Liver (tissue), 9 donors: ENCODE results near the gene ZNF653. TPM values are rescaled to one million over a fixed set of nuclear protein-coding genes. Genes with fewer than 3 reads are reported as not detected.

Experiments
- DNase-seq: peaks from one replicate; pipeline ENCODE4 v3.0.0-alpha.2; 2017; ENCODE audit warnings: low spot score
- H3K27ac ChIP-seq, 2 donors: one replicate each; pipeline ENCODE4 v1.7.0; 2013; ENCODE audit warnings: inconsistent platforms in 2 of 2, low read length in 2 of 2, control low read depth in 1 of 2, low read depth in 1 of 2, mild to moderate bottlenecking in 1 of 2
- H3K27me3 ChIP-seq, 4 donors: one replicate each; pipeline versions ENCODE4 v1.6.1 to v1.7.0; 2013; ENCODE audit warnings: low read length in 3 of 4, inconsistent platforms in 1 of 4, mild to moderate bottlenecking in 1 of 4, moderate library complexity in 1 of 4; ENCODE audit not compliant: control insufficient read depth in 4 of 4, insufficient read depth in 4 of 4
- H3K36me3 ChIP-seq, 4 donors: one replicate each; pipeline versions ENCODE4 v1.6.1 to v1.7.0; 2013; ENCODE audit warnings: low read length in 3 of 4, mild to moderate bottlenecking in 3 of 4, low read depth in 1 of 4, moderate library complexity in 1 of 4; ENCODE audit not compliant: control insufficient read depth in 4 of 4, insufficient read depth in 3 of 4
- H3K4me1 ChIP-seq, 4 donors: one replicate each; pipeline versions ENCODE4 v1.6.1 to v1.7.0; 2013; ENCODE audit warnings: low read length in 3 of 4, mild to moderate bottlenecking in 3 of 4, moderate library complexity in 1 of 4; ENCODE audit not compliant: control insufficient read depth in 4 of 4, insufficient read depth in 4 of 4
- H3K4me3 ChIP-seq, 3 donors: one replicate each; pipeline versions ENCODE4 v1.6.1 to v1.7.0; 2013; ENCODE audit warnings: low read length in 3 of 3, control low read depth in 1 of 3, low read depth in 1 of 3, mild to moderate bottlenecking in 1 of 3
- H3K9ac ChIP-seq, 2 donors: one replicate each; pipeline ENCODE4 v1.7.0; 2013; ENCODE audit warnings: low read length in 2 of 2, mild to moderate bottlenecking in 2 of 2, moderate library complexity in 2 of 2, control low read depth in 1 of 2, low read depth in 1 of 2
- H3K9me3 ChIP-seq, 4 donors: one replicate each; pipeline versions ENCODE4 v1.6.1 to v1.7.0; 2013; ENCODE audit warnings: low read length in 3 of 4; ENCODE audit not compliant: control insufficient read depth in 4 of 4
- EGR1 ChIP-seq, 2 donors: IDR thresholded peaks; 2 replicates each; pipeline ENCODE4 v1.6.1; 2016 to 2018; ENCODE audit warnings: antibody characterized with exemption in 2 of 2, low read depth in 2 of 2
- FOXA1 ChIP-seq: IDR thresholded peaks from 2 replicates; pipeline ENCODE4 v1.6.1; 2016; ENCODE audit warnings: antibody characterized with exemption
- FOXA2 ChIP-seq: IDR thresholded peaks from 2 replicates; pipeline ENCODE4 v1.6.1; 2016; ENCODE audit warnings: antibody characterized with exemption
- GABPA ChIP-seq, 2 donors: IDR thresholded peaks in 1 of 2; conservative IDR thresholded peaks in 1 of 2; 2 replicates each; pipeline ENCODE4 v1.6.1; 2016; ENCODE audit warnings: antibody characterized with exemption in 2 of 2, mild to moderate bottlenecking in 1 of 2, moderate library complexity in 1 of 2
- HNF4A ChIP-seq, 2 donors: conservative IDR thresholded peaks; 2 replicates each; pipeline ENCODE4 v1.6.1; 2016; ENCODE audit warnings: antibody characterized with exemption in 2 of 2, mild to moderate bottlenecking in 2 of 2
- JUND ChIP-seq, 2 donors: IDR thresholded peaks; 2 replicates each; pipeline ENCODE4 v1.6.1; 2016; ENCODE audit warnings: antibody characterized with exemption in 2 of 2
- NR2F2 ChIP-seq: IDR thresholded peaks from 2 replicates; pipeline ENCODE4 v1.6.1; 2016; ENCODE audit warnings: antibody characterized with exemption
- RAD21 ChIP-seq, 2 donors: IDR thresholded peaks; 2 replicates each; pipeline ENCODE4 v1.6.1; 2016; ENCODE audit warnings: antibody characterized with exemption in 2 of 2, mild to moderate bottlenecking in 2 of 2
- REST ChIP-seq: IDR thresholded peaks from 2 replicates; pipeline ENCODE4 v1.6.1; 2016; ENCODE audit warnings: antibody characterized with exemption, mild to moderate bottlenecking
- RXRA ChIP-seq, 2 donors: IDR thresholded peaks; 2 replicates each; pipeline ENCODE4 v1.6.1; 2017 to 2018; ENCODE audit warnings: antibody characterized with exemption in 2 of 2, mild to moderate bottlenecking in 1 of 2
- SP1 ChIP-seq: IDR thresholded peaks from 2 replicates; pipeline ENCODE4 v1.6.1; 2018; ENCODE audit warnings: antibody characterized with exemption, mild to moderate bottlenecking
- ZBTB33 ChIP-seq: IDR thresholded peaks from 2 replicates; pipeline ENCODE4 v1.6.1; 2016; ENCODE audit warnings: antibody characterized with exemption
- WGBS: extraction: QIAGEN DNeasy Blood & Tissue Kit; methylation state at CpG from one replicate; pipeline ENCODE4 v1.1.7; 2013; 5-methylcytosine and 5-hydroxymethylcytosine counted together
- polyA plus RNA-seq, 2 donors: library from polyadenylated mRNA; stranded (reverse) in 1 of 2; unstranded in 1 of 2; fragments of 200-250 nt in 1 of 2; fragments of >200 nt in 1 of 2; fragmentation: Nextera tagmentation in 1 of 2; extraction: Ambion mirVana in 1 of 2; gene quantifications; one replicate each; pipeline versions ENCODE4 v1.2.1 to v1.2.3, GENCODE V29; 2013 to 2015
- total RNA-seq, 2 donors: library from RNA; depleted of rRNA; stranded (reverse); fragments of >200 nt; gene quantifications; one replicate each; pipeline ENCODE4 v1.2.3, GENCODE V29; 2014
- TF ChIP-seq, protein P1 (sequence below): fragments of 150-350 bp; IDR thresholded peaks from 2 replicates; pipeline ENCODE4 v1.5.1; 2017; ENCODE audit warnings: improper control_type of control experiment, low read depth, low read length; ENCODE audit not compliant: missing input control
- TF ChIP-seq, protein P2 (sequence below): IDR thresholded peaks from 2 replicates; pipeline ENCODE4 v1.6.1; 2016; ENCODE audit warnings: antibody characterized with exemption
- donor health status: healthy.
- donor health status: healthy.
- donor health status: healthy.
- donor health status: healthy.
- donor health status: healthy.

ZNF653 gene
- total and polyA plus RNA-seq, 4 donors: 1.3 to 4.6 (median 3.1) TPM

GRCh38 chr19:11547929-11548700, 42.5 kb upstream of the ZNF653 start:
- TF ChIP-seq, protein P1, sequence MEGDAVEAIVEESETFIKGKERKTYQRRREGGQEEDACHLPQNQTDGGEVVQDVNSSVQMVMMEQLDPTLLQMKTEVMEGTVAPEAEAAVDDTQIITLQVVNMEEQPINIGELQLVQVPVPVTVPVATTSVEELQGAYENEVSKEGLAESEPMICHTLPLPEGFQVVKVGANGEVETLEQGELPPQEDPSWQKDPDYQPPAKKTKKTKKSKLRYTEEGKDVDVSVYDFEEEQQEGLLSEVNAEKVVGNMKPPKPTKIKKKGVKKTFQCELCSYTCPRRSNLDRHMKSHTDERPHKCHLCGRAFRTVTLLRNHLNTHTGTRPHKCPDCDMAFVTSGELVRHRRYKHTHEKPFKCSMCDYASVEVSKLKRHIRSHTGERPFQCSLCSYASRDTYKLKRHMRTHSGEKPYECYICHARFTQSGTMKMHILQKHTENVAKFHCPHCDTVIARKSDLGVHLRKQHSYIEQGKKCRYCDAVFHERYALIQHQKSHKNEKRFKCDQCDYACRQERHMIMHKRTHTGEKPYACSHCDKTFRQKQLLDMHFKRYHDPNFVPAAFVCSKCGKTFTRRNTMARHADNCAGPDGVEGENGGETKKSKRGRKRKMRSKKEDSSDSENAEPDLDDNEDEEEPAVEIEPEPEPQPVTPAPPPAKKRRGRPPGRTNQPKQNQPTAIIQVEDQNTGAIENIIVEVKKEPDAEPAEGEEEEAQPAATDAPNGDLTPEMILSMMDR: no peak
- no peak for TF ChIP-seq RAD21 (IDR thresholded peaks at IDR 0.05)
- no peak for TF ChIP-seq SP1
- no peak for TF ChIP-seq RXRA (IDR thresholded peaks at IDR 0.05)
- TF ChIP-seq HNF4A (conservative IDR thresholded peaks at IDR 0.05): no peak
- TF ChIP-seq, protein P2, sequence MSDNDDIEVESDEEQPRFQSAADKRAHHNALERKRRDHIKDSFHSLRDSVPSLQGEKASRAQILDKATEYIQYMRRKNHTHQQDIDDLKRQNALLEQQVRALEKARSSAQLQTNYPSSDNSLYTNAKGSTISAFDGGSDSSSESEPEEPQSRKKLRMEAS: no peak
- TF ChIP-seq ZBTB33: no peak
- no peak for TF ChIP-seq FOXA2
- TF ChIP-seq NR2F2: no peak
- TF ChIP-seq JUND (IDR thresholded peaks at IDR 0.05): no peak
- H3K27me3 ChIP-seq: no peaks in the 10 kb centered on the region
- no peaks in the 10 kb centered on the region for H3K4me1 ChIP-seq
- H3K27ac ChIP-seq: no peak overlapping the region
- 88% methylated on average over 14 of the region's 14 CpGs for WGBS
- no peak overlapping the region for H3K4me3 ChIP-seq
- H3K36me3 ChIP-seq: peaks cover 0 to 12% (median 3%) of the 10 kb centered on the region in 4 donors
- H3K9me3 ChIP-seq: no peaks in the 10 kb centered on the region
- H3K9ac ChIP-seq: no peak overlapping the region
- DNase-seq: no peak

DNA sequence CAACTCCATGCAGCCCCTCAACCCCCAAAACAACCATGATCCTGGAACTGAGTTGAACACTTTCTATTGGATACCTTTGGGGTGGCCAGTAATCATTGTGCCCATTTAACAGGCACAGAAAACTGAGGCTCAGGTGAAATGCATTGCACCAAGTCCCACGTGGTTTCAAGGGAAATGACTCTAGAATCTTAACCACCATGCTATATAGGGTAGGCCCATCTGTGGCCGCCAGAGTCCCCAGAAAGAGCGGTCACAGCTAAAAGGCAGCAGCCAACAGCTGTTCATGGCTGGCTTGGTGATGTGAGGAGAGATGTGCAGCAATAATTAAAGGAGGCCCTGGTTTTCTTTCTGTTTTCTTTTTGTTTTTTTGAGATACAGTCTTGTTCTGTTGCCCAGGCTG, 35.6 kb upstream of the ZNF653 start:
- WGBS: 77% methylated on average over 3 of the region's 3 CpGs
- H3K4me3 ChIP-seq: no peak overlapping the region
- H3K27ac ChIP-seq: no peak overlapping the region
- no peak overlapping the region for H3K9ac ChIP-seq
- peaks cover 0 to under 1% (median under 1%) of the 10 kb centered on the region in 4 donors for H3K4me1 ChIP-seq
- TF ChIP-seq NR2F2: no peak
- no peak for TF ChIP-seq FOXA1
- no peak for TF ChIP-seq JUND (IDR thresholded peaks at IDR 0.05)
- TF ChIP-seq GABPA (IDR thresholded peaks at IDR 0.05 in 1 of 2, conservative IDR thresholded peaks at IDR 0.05 in 1 of 2): no peak
- TF ChIP-seq EGR1 (IDR thresholded peaks at IDR 0.05; ENCODE audit: low read depth in 2 of 2): no peak
- H3K36me3 ChIP-seq: no peaks in the 10 kb centered on the region
- DNase-seq: no peak
- peaks cover 0 to 5% (median 1%) of the 10 kb centered on the region in 4 donors for H3K27me3 ChIP-seq
- H3K9me3 ChIP-seq: no peaks in the 10 kb centered on the region

- peaks cover 0 to 3% (median 3%) of the 10 kb centered on the region in 4 donors for H3K4me1 ChIP-seq
- H3K9me3 ChIP-seq: no peaks in the 10 kb centered on the region
- WGBS: 77% methylated on average over 5 of the region's 5 CpGs
- DNase-seq: no peak
- TF ChIP-seq REST: no peak
- TF ChIP-seq FOXA1: no peak
- TF ChIP-seq NR2F2: no peak
- H3K27me3 ChIP-seq: peaks cover 0 to 5% (median 1%) of the 10 kb centered on the region in 4 donors
- no peak overlapping the region for H3K9ac ChIP-seq
- no peak overlapping the region for H3K27ac ChIP-seq
- H3K4me3 ChIP-seq: no peak overlapping the region
- no peaks in the 10 kb centered on the region for H3K36me3 ChIP-seq
Observed at GRCh38 chr19:11540645-11541044, 35.0 kb upstream of the ZNF653 start.
